Loucy (cell line): ENCODE results near the gene SPIRE2.

Experiments
- H2AFZ ChIP-seq: fragments of 200-600 bp; sonication (generic); 2 replicates; pipeline ENCODE4 v1.6.0; 2016; ENCODE audit warnings: antibody characterized with exemption, mild to moderate bottlenecking, low read length, moderate library complexity
- H3F3A ChIP-seq: fragments of 200-600 bp; 2 replicates; pipeline ENCODE4 v1.6.0; 2016; ENCODE audit warnings: antibody characterized with exemption, low read depth, mild to moderate bottlenecking
- H3K27me3 ChIP-seq: fragments of 200-600 bp; sonication (generic); 2 replicates; pipeline ENCODE4 v1.6.1; 2014; ENCODE audit warnings: low read length, mild to moderate bottlenecking; ENCODE audit not compliant: insufficient read depth, poor library complexity, severe bottlenecking
- H3K36me3 ChIP-seq: fragments of 200-600 bp; sonication (generic); 2 replicates; pipeline ENCODE4 v1.6.1; 2016; ENCODE audit warnings: low read length; ENCODE audit not compliant: insufficient read depth
- H3K4me1 ChIP-seq: fragments of 200-600 bp; sonication (generic); 2 replicates; pipeline ENCODE4 v1.5.1; 2014; ENCODE audit warnings: low read length, mild to moderate bottlenecking; ENCODE audit not compliant: insufficient read depth, poor library complexity, severe bottlenecking
- H3K4me2 ChIP-seq: fragments of 200-600 bp; sonication (generic); 2 replicates; pipeline ENCODE4 v1.6.0; 2014; ENCODE audit warnings: antibody characterized with exemption, low read length, low read depth, mild to moderate bottlenecking; ENCODE audit not compliant: poor library complexity, severe bottlenecking
- H3K4me3 ChIP-seq: fragments of 200-600 bp; sonication (generic); 2 replicates; pipeline ENCODE4 v1.5.1; 2014; ENCODE audit warnings: low read length, mild to moderate bottlenecking, mixed read lengths; ENCODE audit not compliant: poor library complexity, severe bottlenecking
- H3K79me2 ChIP-seq: fragments of 200-600 bp; sonication (generic); 2 replicates; pipeline ENCODE4 v1.6.1; 2014; ENCODE audit warnings: low read length; ENCODE audit not compliant: insufficient read depth
- H3K9ac ChIP-seq: fragments of 200-600 bp; sonication (generic); 2 replicates; pipeline ENCODE4 v1.6.0; 2014; ENCODE audit warnings: mild to moderate bottlenecking, low read depth, low read length, moderate library complexity; ENCODE audit not compliant: poor library complexity, severe bottlenecking
- H3K9me2 ChIP-seq: fragments of 200-600 bp; sonication (generic); replicated peaks from 2 replicates; pipeline ENCODE4 v1.6.1; 2016; ENCODE audit warnings: low read depth, low read length, mixed read lengths
- H3K9me3 ChIP-seq: fragments of 200-600 bp; sonication (generic); 2 replicates; pipeline ENCODE4 v1.6.1; 2014; ENCODE audit warnings: mild to moderate bottlenecking, antibody characterized with exemption, low read length, low read depth; ENCODE audit not compliant: insufficient read depth
- H4K20me1 ChIP-seq: fragments of 200-600 bp; sonication (generic); 2 replicates; pipeline ENCODE4 v1.6.0; 2014; ENCODE audit warnings: antibody characterized with exemption, low read length, mild to moderate bottlenecking; ENCODE audit not compliant: insufficient read depth, poor library complexity, severe bottlenecking
- EZH2phosphoT487 ChIP-seq: fragments of 200-600 bp; IDR thresholded peaks from 2 replicates; pipeline ENCODE4 v1.6.1; 2018; ENCODE audit warnings: antibody characterized with exemption, mild to moderate bottlenecking, moderate library complexity, borderline replicate concordance
- TF ChIP-seq, protein P1 (sequence below): fragments of 200-600 bp; sonication (generic); conservative IDR thresholded peaks from 2 replicates; pipeline ENCODE4 v1.5.1; 2014; ENCODE audit warnings: mild to moderate bottlenecking, antibody characterized with exemption, low read length

Gene SPIRE2

DNA sequence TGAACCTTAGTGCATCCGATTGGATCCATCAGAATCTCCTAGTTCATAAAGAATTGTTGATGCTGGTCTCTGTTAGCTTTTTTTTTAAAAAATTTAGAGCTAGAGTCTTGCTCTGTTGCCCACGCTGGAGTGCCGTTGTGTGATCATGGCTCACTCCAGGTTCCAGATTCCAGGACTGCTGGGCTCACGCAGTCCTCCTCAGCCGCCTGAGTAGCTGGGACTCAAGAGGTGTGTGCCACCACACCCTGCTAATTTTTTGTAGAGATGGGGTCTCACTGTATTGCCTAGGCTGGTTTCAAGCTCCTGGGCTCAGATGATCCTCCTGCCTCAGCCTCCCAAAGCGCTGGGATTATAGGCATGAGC is 53.1 kb downstream of the SPIRE2 start:
- Histone ChIP-seq H3K36me3 (peaks cover 18% of the 10 kb centered on the region; the same call in 1 of the 2 replicates), H3K79me2 (peaks cover 24% of the 10 kb centered on the region), H3K4me3 (no peak overlapping the region), H3K4me1 (no peaks in the 10 kb centered on the region), H2AFZ (no peak overlapping the region), H3K9me3 (no peaks in the 10 kb centered on the region), H3K4me2 (no peak overlapping the region), H4K20me1 (no peaks in the 10 kb centered on the region), H3F3A (no peaks in the 10 kb centered on the region), H3K9ac (no peak overlapping the region), H3K27me3 (no peaks in the 10 kb centered on the region), H3K9me2 (no peaks in the 10 kb centered on the region)
- no peak for TF ChIP-seq EZH2phosphoT487
- TF ChIP-seq, protein P1, sequence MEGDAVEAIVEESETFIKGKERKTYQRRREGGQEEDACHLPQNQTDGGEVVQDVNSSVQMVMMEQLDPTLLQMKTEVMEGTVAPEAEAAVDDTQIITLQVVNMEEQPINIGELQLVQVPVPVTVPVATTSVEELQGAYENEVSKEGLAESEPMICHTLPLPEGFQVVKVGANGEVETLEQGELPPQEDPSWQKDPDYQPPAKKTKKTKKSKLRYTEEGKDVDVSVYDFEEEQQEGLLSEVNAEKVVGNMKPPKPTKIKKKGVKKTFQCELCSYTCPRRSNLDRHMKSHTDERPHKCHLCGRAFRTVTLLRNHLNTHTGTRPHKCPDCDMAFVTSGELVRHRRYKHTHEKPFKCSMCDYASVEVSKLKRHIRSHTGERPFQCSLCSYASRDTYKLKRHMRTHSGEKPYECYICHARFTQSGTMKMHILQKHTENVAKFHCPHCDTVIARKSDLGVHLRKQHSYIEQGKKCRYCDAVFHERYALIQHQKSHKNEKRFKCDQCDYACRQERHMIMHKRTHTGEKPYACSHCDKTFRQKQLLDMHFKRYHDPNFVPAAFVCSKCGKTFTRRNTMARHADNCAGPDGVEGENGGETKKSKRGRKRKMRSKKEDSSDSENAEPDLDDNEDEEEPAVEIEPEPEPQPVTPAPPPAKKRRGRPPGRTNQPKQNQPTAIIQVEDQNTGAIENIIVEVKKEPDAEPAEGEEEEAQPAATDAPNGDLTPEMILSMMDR, result no peak

DNA sequence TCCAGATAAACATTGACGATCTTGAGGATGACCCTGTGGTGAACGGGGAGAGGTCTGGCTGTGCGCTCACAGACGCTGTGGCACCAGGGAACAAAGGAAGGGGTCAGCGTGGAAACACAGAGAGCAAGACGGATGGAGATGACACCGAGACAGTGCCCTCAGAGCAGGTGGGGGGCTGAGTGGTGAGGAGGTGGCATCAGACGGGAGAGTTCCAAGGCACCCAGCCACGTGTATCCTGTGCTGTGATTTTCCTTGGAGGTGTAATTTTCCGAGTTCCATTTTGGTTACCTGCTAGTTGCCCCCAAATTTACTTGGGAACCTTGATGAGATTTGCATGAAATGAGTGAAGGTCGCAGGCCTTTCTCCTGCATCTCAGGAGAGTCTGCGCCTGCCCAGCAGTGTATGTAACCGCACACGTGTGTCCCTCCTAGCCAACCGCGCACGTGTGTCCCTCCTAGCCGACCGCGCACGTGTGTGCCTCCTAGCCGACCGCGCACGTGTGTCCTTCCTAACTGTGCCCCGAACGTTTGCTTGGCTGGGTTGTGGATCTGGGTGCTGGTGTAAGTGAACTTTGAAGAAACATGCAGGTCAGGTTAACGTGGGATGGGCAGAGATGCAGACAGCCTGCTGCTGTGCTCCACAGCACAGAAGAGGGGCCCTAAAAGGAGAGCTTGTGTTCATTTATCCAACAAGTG is 55.2 kb downstream of the SPIRE2 start:
- Histone ChIP-seq H3K4me3 (no peak overlapping the region), H3K9me2 (no peaks in the 10 kb centered on the region), H4K20me1 (no peaks in the 10 kb centered on the region), H3K9me3 (no peaks in the 10 kb centered on the region), H3K36me3 (peaks cover 29% of the 10 kb centered on the region; the same call in 1 of the 2 replicates), H3K79me2 (peaks cover 10% of the 10 kb centered on the region; the same call in 1 of the 2 replicates), H3K4me1 (no peaks in the 10 kb centered on the region), H3K4me2 (no peak overlapping the region), H2AFZ (no peak overlapping the region), H3F3A (no peaks in the 10 kb centered on the region), H3K9ac (no peak overlapping the region), H3K27me3 (no peaks in the 10 kb centered on the region)
- TF ChIP-seq EZH2phosphoT487, result no peak
- TF ChIP-seq, protein P1, result no peak

DNA sequence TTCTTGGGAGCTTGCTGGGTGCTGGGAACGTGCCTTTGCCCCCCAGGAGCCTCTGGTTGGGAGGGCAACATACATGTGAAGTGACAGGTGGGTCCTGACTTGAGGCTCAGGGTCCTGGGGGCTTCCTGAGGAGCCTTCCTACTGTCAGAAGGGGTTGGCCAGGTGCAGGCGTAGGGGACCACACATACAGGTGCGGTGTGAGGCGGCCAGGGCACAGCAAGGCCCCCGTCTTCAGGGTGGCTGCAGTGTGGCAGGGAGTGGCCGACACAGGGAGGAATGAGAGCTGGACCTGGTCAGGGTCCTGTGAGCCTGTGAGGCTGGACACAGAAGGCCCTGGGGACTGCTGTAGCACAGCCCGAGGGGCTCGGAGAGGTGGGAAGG is 55.8 kb downstream of the SPIRE2 start:
- Histone ChIP-seq H3K79me2 (peaks cover 5% of the 10 kb centered on the region; the same call in 1 of the 2 replicates), H3K4me1 (no peaks in the 10 kb centered on the region), H3K9me3 (no peaks in the 10 kb centered on the region), H3K4me2 (no peak overlapping the region), H3K36me3 (peaks cover 29% of the 10 kb centered on the region; the same call in 1 of the 2 replicates), H3K27me3 (no peaks in the 10 kb centered on the region), H4K20me1 (no peaks in the 10 kb centered on the region), H2AFZ (no peak overlapping the region), H3K4me3 (no peak overlapping the region), H3K9ac (no peak overlapping the region), H3K9me2 (no peaks in the 10 kb centered on the region), H3F3A (no peaks in the 10 kb centered on the region)
- TF ChIP-seq, protein P1, result no peak
- no peak for TF ChIP-seq EZH2phosphoT487
